ENCODE measurements around the gene CBLN4.

Gene CBLN4

GRCh38 chr20:56005389-56005715 is at the start of gene CBLN4:
Gene CBLN4 (minus strand): TSS chr20:56005519. CDS start chr20:56004171, 1,348 bp downstream.
- DNase-seq, result no peak

- DNase-seq, result no peak
These were observed 37.9 kb upstream of the CBLN4 start for GRCh38 chr20:56043227-56043626.

GRCh38 chr20:56032251-56032650 is 26.9 kb upstream of the CBLN4 start:
- DNase-seq, result no peak

GRCh38 chr20:56018716-56019115 is 13.4 kb upstream of the CBLN4 start:
- DNase-seq, result no peak

- no peak for DNase-seq
These were observed 12.9 kb upstream of the CBLN4 start for GRCh38 chr20:56018194-56018593.

- no peak for DNase-seq
These were observed 12.2 kb upstream of the CBLN4 start for GRCh38 chr20:56017560-56017959.

GRCh38 chr20:56014998-56015397 is 9.7 kb upstream of the CBLN4 start:
- DNase-seq, result no peak

- DNase-seq, result no peak
These were observed 8.8 kb upstream of the CBLN4 start for GRCh38 chr20:56014151-56014550.

- DNase-seq, result no peak
These were observed 519 bp downstream of the CBLN4 start for GRCh38 chr20:56004611-56005388.

GRCh38 chr20:56004007-56004406 is 1.3 kb downstream of the CBLN4 start:
- DNase-seq, result no peak

- DNase-seq, result no peak
These were observed 2.2 kb downstream of the CBLN4 start for GRCh38 chr20:56002908-56003800.

GRCh38 chr20:56001890-56002289 is 3.4 kb downstream of the CBLN4 start:
- no peak for DNase-seq

GRCh38 chr20:56001106-56001785 is 4.1 kb downstream of the CBLN4 start:
- DNase-seq, result no peak

GRCh38 chr20:55978550-55978949 is 26.8 kb downstream of the CBLN4 start:
- DNase-seq, result no peak

GRCh38 chr20:55977690-55978459 is 27.4 kb downstream of the CBLN4 start:
- DNase-seq, result no peak

GRCh38 chr20:55974491-55975202 is 30.7 kb downstream of the CBLN4 start:
- no peak for DNase-seq

GRCh38 chr20:55964790-55965189 is 40.5 kb downstream of the CBLN4 start:
- DNase-seq, result no peak

GRCh38 chr20:55961376-55962330 is 43.7 kb downstream of the CBLN4 start:
- DNase-seq, result no peak

- no peak for DNase-seq
These were observed 52.1 kb downstream of the CBLN4 start for GRCh38 chr20:55953201-55953600.

GRCh38 chr20:55947701-55948100 is 57.6 kb downstream of the CBLN4 start:
- no peak for DNase-seq
